Ramos (cell line): ENCODE results near the gene UGT1A4.

Experiments
- in situ Hi-C: fragments of 300-500 bp; cut with MboI; formaldehyde crosslinking; loops from one replicate; pipeline ENCODE4 v1.14.3; 2022; ENCODE audit warnings: low sequenced_read_pairs; ENCODE audit not compliant: unreplicated experiment

UGT1A4 gene

GRCh38 chr2:233822101-233822771 lies 103.7 kb downstream of the UGT1A4 start:
- in situ Hi-C loops = no loop called here
